ENCODE measurements around the gene TMEM171. TPM values are rescaled to one million over a fixed set of nuclear protein-coding genes. Genes with fewer than 3 reads are reported as not detected.

The TMEM171 gene
- total RNA-seq = not detected
- polyA plus RNA-seq = not detected

- Histone ChIP-seq H3K4me3 (ENCODE audit: low read depth, low read length) (no peak within 1 kb of the TSS), H3K9me3 (ENCODE audit: control insufficient read depth in 2 of 2, low read length in 2 of 2) (no peaks in the 10 kb centered on the region), H3K4me1 (ENCODE audit: control insufficient read depth, insufficient read depth, low read length, poor library complexity, severe bottlenecking) (peaks cover 5% of the 10 kb centered on the region), H3K36me3 (ENCODE audit: control insufficient read depth, insufficient read depth, low read length) (no peaks in the 10 kb centered on the region), H3K27ac (ENCODE audit: insufficient read depth, low read length, poor library complexity, severe bottlenecking) (no peak within 1 kb of the TSS), H3K27me3 (ENCODE audit: control insufficient read depth, insufficient read depth, low read length) (peaks cover 30% of the 10 kb centered on the region)
- ATAC-seq (ENCODE audit: low read depth in 2 of 2) (no peak), DNase-seq (no peak)
- no peaks in the 10 kb centered on the region for H3K36me3 Mint-ChIP-seq
- H3K4me1 Mint-ChIP-seq = peaks cover 6 to 26% (median 10%) of the 10 kb centered on the region in 4 donors
- H3K9me3 Mint-ChIP-seq = peaks cover 0 to 6% (median 0%) of the 10 kb centered on the region in 7 donors
- peaks cover 63% of the 10 kb centered on the region for H3K27me3 Mint-ChIP-seq
- H3K4me3 Mint-ChIP-seq = peak within 1 kb of the TSS in 2 of 4 donors; percentile 51 to 65
- no peak within 1 kb of the TSS for H3K27ac Mint-ChIP-seq
These were observed at the start of gene TMEM171 for GRCh38 chr5:73120222-73121118. Gene TMEM171, plus strand, starts transcription at chr5:73120575. Its CDS starts 2,799 bp downstream, at chr5:73123374.

- Mint-ChIP-seq H3K36me3 (no peaks in the 10 kb centered on the region), H3K4me3 (no peak overlapping the region), H3K27ac (no peak overlapping the region), H3K27me3 (peaks cover 11% of the 10 kb centered on the region), H3K4me1 (no peaks in the 10 kb centered on the region), H3K9me3 (no peaks in the 10 kb centered on the region)
- no peaks in the 10 kb centered on the region for H3K36me3 ChIP-seq (ENCODE audit: control insufficient read depth, insufficient read depth, low read length)
- peaks cover 3% of the 10 kb centered on the region for H3K27me3 ChIP-seq (ENCODE audit: control insufficient read depth, insufficient read depth, low read length)
- DNase-seq = no peak
- no peak overlapping the region for H3K27ac ChIP-seq (ENCODE audit: insufficient read depth, low read length, poor library complexity, severe bottlenecking)
- H3K4me1 ChIP-seq (ENCODE audit: control insufficient read depth, insufficient read depth, low read length, poor library complexity, severe bottlenecking) = no peaks in the 10 kb centered on the region
- H3K9me3 ChIP-seq (ENCODE audit: control insufficient read depth in 2 of 2, low read length in 2 of 2) = no peaks in the 10 kb centered on the region
- H3K4me3 ChIP-seq (ENCODE audit: low read depth, low read length) = no peak overlapping the region
- ATAC-seq (ENCODE audit: low read depth in 2 of 2) = no peak
These were observed 39.3 kb upstream of the TMEM171 start for GRCh38 chr5:73081093-73081492.

- Histone ChIP-seq H3K9me3 (ENCODE audit: control insufficient read depth in 2 of 2, low read length in 2 of 2) (no peaks in the 10 kb centered on the region), H3K27ac (ENCODE audit: insufficient read depth, low read length, poor library complexity, severe bottlenecking) (no peak overlapping the region), H3K4me1 (ENCODE audit: control insufficient read depth, insufficient read depth, low read length, poor library complexity, severe bottlenecking) (no peaks in the 10 kb centered on the region), H3K36me3 (ENCODE audit: control insufficient read depth, insufficient read depth, low read length) (no peaks in the 10 kb centered on the region), H3K27me3 (ENCODE audit: control insufficient read depth, insufficient read depth, low read length) (no peaks in the 10 kb centered on the region), H3K4me3 (ENCODE audit: low read depth, low read length) (no peak overlapping the region)
- Mint-ChIP-seq H3K27me3 (peaks cover 15% of the 10 kb centered on the region), H3K4me1 (no peaks in the 10 kb centered on the region), H3K36me3 (no peaks in the 10 kb centered on the region), H3K27ac (no peak overlapping the region), H3K9me3 (no peaks in the 10 kb centered on the region), H3K4me3 (no peak overlapping the region)
- DNase-seq (no peak), ATAC-seq (ENCODE audit: low read depth in 2 of 2) (no peak)
These were observed 32.3 kb upstream of the TMEM171 start for GRCh38 chr5:73088026-73088425.

GRCh38 chr5:73093943-73094342 lies 26.4 kb upstream of the TMEM171 start:
- Histone ChIP-seq H3K27me3 (ENCODE audit: control insufficient read depth, insufficient read depth, low read length) (no peaks in the 10 kb centered on the region), H3K4me3 (ENCODE audit: low read depth, low read length) (no peak overlapping the region), H3K27ac (ENCODE audit: insufficient read depth, low read length, poor library complexity, severe bottlenecking) (no peak overlapping the region), H3K4me1 (ENCODE audit: control insufficient read depth, insufficient read depth, low read length, poor library complexity, severe bottlenecking) (no peaks in the 10 kb centered on the region), H3K9me3 (ENCODE audit: control insufficient read depth in 2 of 2, low read length in 2 of 2) (no peaks in the 10 kb centered on the region), H3K36me3 (ENCODE audit: control insufficient read depth, insufficient read depth, low read length) (no peaks in the 10 kb centered on the region)
- H3K27me3 Mint-ChIP-seq = peaks cover 7% of the 10 kb centered on the region
- H3K27ac Mint-ChIP-seq = no peak overlapping the region
- no peaks in the 10 kb centered on the region for H3K36me3 Mint-ChIP-seq
- no peak overlapping the region for H3K4me3 Mint-ChIP-seq
- ATAC-seq (ENCODE audit: low read depth in 2 of 2) (no peak), DNase-seq (no peak)
- peaks cover 0 to 11% (median 2%) of the 10 kb centered on the region in 7 donors for H3K9me3 Mint-ChIP-seq
- no peaks in the 10 kb centered on the region for H3K4me1 Mint-ChIP-seq

GRCh38 chr5:73094415-73094814 lies 26.0 kb upstream of the TMEM171 start:
- H3K27ac ChIP-seq (ENCODE audit: insufficient read depth, low read length, poor library complexity, severe bottlenecking) = no peak overlapping the region
- ATAC-seq (ENCODE audit: low read depth in 2 of 2) = no peak
- no peak overlapping the region for H3K27ac Mint-ChIP-seq
- no peaks in the 10 kb centered on the region for H3K27me3 ChIP-seq (ENCODE audit: control insufficient read depth, insufficient read depth, low read length)
- no peaks in the 10 kb centered on the region for H3K4me1 Mint-ChIP-seq
- H3K36me3 Mint-ChIP-seq = no peaks in the 10 kb centered on the region
- no peak for DNase-seq
- H3K4me1 ChIP-seq (ENCODE audit: control insufficient read depth, insufficient read depth, low read length, poor library complexity, severe bottlenecking) = no peaks in the 10 kb centered on the region
- H3K27me3 Mint-ChIP-seq = peaks cover 7% of the 10 kb centered on the region
- no peaks in the 10 kb centered on the region for H3K36me3 ChIP-seq (ENCODE audit: control insufficient read depth, insufficient read depth, low read length)
- no peak overlapping the region for H3K4me3 Mint-ChIP-seq
- no peaks in the 10 kb centered on the region for H3K9me3 ChIP-seq (ENCODE audit: control insufficient read depth in 2 of 2, low read length in 2 of 2)
- H3K9me3 Mint-ChIP-seq = peaks cover 0 to 11% (median 2%) of the 10 kb centered on the region in 7 donors
- no peak overlapping the region for H3K4me3 ChIP-seq (ENCODE audit: low read depth, low read length)

GRCh38 chr5:73095564-73096238 lies 24.7 kb upstream of the TMEM171 start:
- DNase-seq = no peak
- Histone ChIP-seq H3K4me1 (ENCODE audit: control insufficient read depth, insufficient read depth, low read length, poor library complexity, severe bottlenecking) (no peaks in the 10 kb centered on the region), H3K9me3 (ENCODE audit: control insufficient read depth in 2 of 2, low read length in 2 of 2) (no peaks in the 10 kb centered on the region), H3K4me3 (ENCODE audit: low read depth, low read length) (no peak overlapping the region), H3K36me3 (ENCODE audit: control insufficient read depth, insufficient read depth, low read length) (no peaks in the 10 kb centered on the region), H3K27me3 (ENCODE audit: control insufficient read depth, insufficient read depth, low read length) (no peaks in the 10 kb centered on the region), H3K27ac (ENCODE audit: insufficient read depth, low read length, poor library complexity, severe bottlenecking) (no peak overlapping the region)
- Mint-ChIP-seq H3K27me3 (peaks cover 15% of the 10 kb centered on the region), H3K36me3 (no peaks in the 10 kb centered on the region), H3K4me3 (no peak overlapping the region), H3K27ac (no peak overlapping the region), H3K4me1 (no peaks in the 10 kb centered on the region), H3K9me3 (peaks cover 0 to 11% (median 2%) of the 10 kb centered on the region in 7 donors)
- no peak for ATAC-seq (ENCODE audit: low read depth in 2 of 2)

GRCh38 chr5:73096239-73096575 lies 24.2 kb upstream of the TMEM171 start:
- DNase-seq = no peak
- Histone ChIP-seq H3K27me3 (ENCODE audit: control insufficient read depth, insufficient read depth, low read length) (no peaks in the 10 kb centered on the region), H3K27ac (ENCODE audit: insufficient read depth, low read length, poor library complexity, severe bottlenecking) (no peak overlapping the region), H3K36me3 (ENCODE audit: control insufficient read depth, insufficient read depth, low read length) (no peaks in the 10 kb centered on the region), H3K4me3 (ENCODE audit: low read depth, low read length) (no peak overlapping the region), H3K4me1 (ENCODE audit: control insufficient read depth, insufficient read depth, low read length, poor library complexity, severe bottlenecking) (no peaks in the 10 kb centered on the region), H3K9me3 (ENCODE audit: control insufficient read depth in 2 of 2, low read length in 2 of 2) (no peaks in the 10 kb centered on the region)
- Mint-ChIP-seq H3K36me3 (no peaks in the 10 kb centered on the region), H3K4me1 (no peaks in the 10 kb centered on the region), H3K27me3 (peaks cover 15% of the 10 kb centered on the region), H3K27ac (no peak overlapping the region), H3K9me3 (peaks cover 0 to 11% (median 2%) of the 10 kb centered on the region in 7 donors), H3K4me3 (no peak overlapping the region)
- ATAC-seq (ENCODE audit: low read depth in 2 of 2) = no peak

Measured in CD4-positive, CD25-positive, alpha-beta regulatory T cell (primary cell).